ENCODE measurements around the gene TUBG2.

TUBG2 gene

GRCh38 chr17:42669977-42670788 lies 11.1 kb downstream of the TUBG2 start:
- no peaks in the 10 kb centered on the region for H3K79me2 ChIP-seq (ENCODE audit: insufficient read depth, low read length)
- no peak for DNase-seq
- H3K4me2 ChIP-seq (ENCODE audit: insufficient read depth, low read length): no peak overlapping the region
- no peak overlapping the region for H3K9ac ChIP-seq (ENCODE audit: low read depth, low read length)
- no peak overlapping the region for H3K4me3 ChIP-seq (ENCODE audit: low read depth in 1 of 2, low read length in 2 of 2)
- H3K27ac ChIP-seq (ENCODE audit: low read length): no peak overlapping the region
- H3K36me3 ChIP-seq (ENCODE audit: insufficient read depth, low read length): peaks cover 39% of the 10 kb centered on the region
- peaks cover 4% of the 10 kb centered on the region; the same call in 1 of the 2 replicates for H4K20me1 ChIP-seq (ENCODE audit: insufficient read depth, low read length)
- TF ChIP-seq, protein P1, sequence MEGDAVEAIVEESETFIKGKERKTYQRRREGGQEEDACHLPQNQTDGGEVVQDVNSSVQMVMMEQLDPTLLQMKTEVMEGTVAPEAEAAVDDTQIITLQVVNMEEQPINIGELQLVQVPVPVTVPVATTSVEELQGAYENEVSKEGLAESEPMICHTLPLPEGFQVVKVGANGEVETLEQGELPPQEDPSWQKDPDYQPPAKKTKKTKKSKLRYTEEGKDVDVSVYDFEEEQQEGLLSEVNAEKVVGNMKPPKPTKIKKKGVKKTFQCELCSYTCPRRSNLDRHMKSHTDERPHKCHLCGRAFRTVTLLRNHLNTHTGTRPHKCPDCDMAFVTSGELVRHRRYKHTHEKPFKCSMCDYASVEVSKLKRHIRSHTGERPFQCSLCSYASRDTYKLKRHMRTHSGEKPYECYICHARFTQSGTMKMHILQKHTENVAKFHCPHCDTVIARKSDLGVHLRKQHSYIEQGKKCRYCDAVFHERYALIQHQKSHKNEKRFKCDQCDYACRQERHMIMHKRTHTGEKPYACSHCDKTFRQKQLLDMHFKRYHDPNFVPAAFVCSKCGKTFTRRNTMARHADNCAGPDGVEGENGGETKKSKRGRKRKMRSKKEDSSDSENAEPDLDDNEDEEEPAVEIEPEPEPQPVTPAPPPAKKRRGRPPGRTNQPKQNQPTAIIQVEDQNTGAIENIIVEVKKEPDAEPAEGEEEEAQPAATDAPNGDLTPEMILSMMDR (IDR thresholded peaks at IDR 0.05; ENCODE audit: borderline replicate concordance, extremely low read depth, low read length, poor library complexity, severe bottlenecking): no peak
- TF ChIP-seq EZH2 (IDR thresholded peaks at IDR 0.05; ENCODE audit: borderline replicate concordance, low read depth, low read length, severe bottlenecking): no peak
- no peaks in the 10 kb centered on the region for H3K27me3 ChIP-seq (ENCODE audit: insufficient read depth, low read length, poor library complexity)
- no peaks in the 10 kb centered on the region for H3K9me3 ChIP-seq (ENCODE audit: insufficient read depth, low read length, severe bottlenecking)
- no peak for ATAC-seq (ENCODE audit: insufficient read depth, low read depth)
- no peak overlapping the region for H2AFZ ChIP-seq (ENCODE audit: low read depth, low read length)
- peaks cover 8% of the 10 kb centered on the region for H3K4me1 ChIP-seq (ENCODE audit: insufficient read depth, low read length)

DNA sequence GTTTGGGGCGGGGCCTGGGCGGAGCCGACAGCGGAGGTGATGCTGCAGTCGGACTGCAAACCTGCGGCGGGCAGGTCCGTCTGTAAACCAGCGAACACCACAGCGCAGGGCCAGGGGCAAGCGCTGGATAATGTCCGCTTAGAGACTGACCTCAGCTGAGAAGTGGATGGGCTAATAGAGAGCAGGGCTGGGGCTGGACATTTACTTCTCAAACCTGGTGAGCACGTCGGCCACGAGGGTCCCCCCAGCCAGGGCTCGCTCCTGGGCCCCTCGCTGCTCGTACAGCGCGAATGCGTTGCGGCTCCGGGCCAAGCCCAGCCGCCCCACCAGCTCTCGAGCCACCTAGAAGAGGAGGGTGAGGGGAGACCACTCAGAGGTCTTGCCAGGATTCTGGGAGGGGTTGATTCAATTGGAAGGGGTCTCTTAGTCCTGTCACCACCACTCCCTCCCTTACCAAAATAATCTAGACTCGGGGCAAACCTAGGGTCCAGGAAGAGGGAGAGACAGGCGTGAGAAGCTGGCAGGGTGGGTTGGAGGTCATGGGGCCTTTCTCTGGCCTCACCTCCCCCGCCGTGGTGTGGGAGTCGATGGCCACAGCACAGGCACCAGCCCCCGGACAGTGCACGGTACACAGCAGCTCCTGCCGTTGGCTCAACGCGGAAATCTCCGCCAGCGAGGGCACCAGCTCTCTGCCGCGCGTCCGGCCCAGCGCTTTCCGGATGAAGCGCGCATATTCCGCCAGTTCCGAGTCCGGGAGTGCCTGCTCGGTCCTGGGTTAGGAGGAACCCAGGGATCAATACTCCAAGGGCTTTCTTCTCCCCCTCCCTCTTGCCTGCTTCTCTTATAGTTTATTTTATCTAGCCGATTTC lies 11.9 kb downstream of the TUBG2 start:
- Histone ChIP-seq H3K27me3 (ENCODE audit: insufficient read depth, low read length, poor library complexity) (peaks cover 8% of the 10 kb centered on the region), H3K9ac (ENCODE audit: low read depth, low read length) (no peak overlapping the region), H4K20me1 (ENCODE audit: insufficient read depth, low read length) (peaks cover 11% of the 10 kb centered on the region), H3K79me2 (ENCODE audit: insufficient read depth, low read length) (no peaks in the 10 kb centered on the region), H3K36me3 (ENCODE audit: insufficient read depth, low read length) (peaks cover 33% of the 10 kb centered on the region), H3K4me1 (ENCODE audit: insufficient read depth, low read length) (peaks cover 17% of the 10 kb centered on the region), H3K9me3 (ENCODE audit: insufficient read depth, low read length, severe bottlenecking) (no peaks in the 10 kb centered on the region), H3K27ac (ENCODE audit: low read length) (no peak overlapping the region), H3K4me2 (ENCODE audit: insufficient read depth, low read length) (no peak overlapping the region), H3K4me3 (ENCODE audit: low read depth in 1 of 2, low read length in 2 of 2) (no peak overlapping the region), H2AFZ (ENCODE audit: low read depth, low read length) (no peak overlapping the region)
- DNase-seq (no peak), ATAC-seq (ENCODE audit: insufficient read depth, low read depth) (no peak)
- TF ChIP-seq, protein P1 (IDR thresholded peaks at IDR 0.05; ENCODE audit: borderline replicate concordance, extremely low read depth, low read length, poor library complexity, severe bottlenecking): no peak
- no peak for TF ChIP-seq EZH2 (IDR thresholded peaks at IDR 0.05; ENCODE audit: borderline replicate concordance, low read depth, low read length, severe bottlenecking)

DNA sequence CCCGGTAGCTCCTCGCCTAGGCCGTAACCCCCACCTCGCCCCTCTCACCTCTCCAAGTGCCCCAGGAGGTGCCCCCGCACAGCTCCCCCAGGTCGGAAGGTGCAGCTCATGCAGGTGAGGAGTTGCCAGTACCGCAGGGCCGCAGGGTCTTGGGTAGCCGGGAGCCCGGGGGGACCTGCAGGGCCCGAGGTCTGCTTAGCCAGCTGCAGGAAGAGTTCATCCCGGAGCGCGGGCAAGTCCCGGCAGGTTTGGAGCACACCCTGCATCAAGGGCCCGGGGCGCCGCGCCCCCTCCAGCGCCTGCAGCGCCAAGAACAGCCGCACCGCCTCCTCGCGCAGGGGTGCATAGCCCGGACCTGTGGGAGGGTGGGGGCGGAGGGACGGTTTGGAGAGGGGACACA lies 13.0 kb downstream of the TUBG2 start:
- H3K27ac ChIP-seq (ENCODE audit: low read length): no peak overlapping the region
- H3K27me3 ChIP-seq (ENCODE audit: insufficient read depth, low read length, poor library complexity): peaks cover 12% of the 10 kb centered on the region
- TF ChIP-seq, protein P1 (IDR thresholded peaks at IDR 0.05; ENCODE audit: borderline replicate concordance, extremely low read depth, low read length, poor library complexity, severe bottlenecking): no peak
- no peak for TF ChIP-seq EZH2 (IDR thresholded peaks at IDR 0.05; ENCODE audit: borderline replicate concordance, low read depth, low read length, severe bottlenecking)
- H3K4me2 ChIP-seq (ENCODE audit: insufficient read depth, low read length): no peak overlapping the region
- no peak for ATAC-seq (ENCODE audit: insufficient read depth, low read depth)
- no peak overlapping the region for H3K4me3 ChIP-seq (ENCODE audit: low read depth in 1 of 2, low read length in 2 of 2)
- H3K9me3 ChIP-seq (ENCODE audit: insufficient read depth, low read length, severe bottlenecking): no peaks in the 10 kb centered on the region
- peaks cover 11% of the 10 kb centered on the region for H4K20me1 ChIP-seq (ENCODE audit: insufficient read depth, low read length)
- no peaks in the 10 kb centered on the region for H3K79me2 ChIP-seq (ENCODE audit: insufficient read depth, low read length)
- peaks cover 23% of the 10 kb centered on the region for H3K36me3 ChIP-seq (ENCODE audit: insufficient read depth, low read length)
- H3K9ac ChIP-seq (ENCODE audit: low read depth, low read length): no peak overlapping the region
- no peak for DNase-seq
- peaks cover 24% of the 10 kb centered on the region for H3K4me1 ChIP-seq (ENCODE audit: insufficient read depth, low read length)
- H2AFZ ChIP-seq (ENCODE audit: low read depth, low read length): no peak overlapping the region

Data from DND-41 (cell line).